Hepatocyte (in vitro differentiated cells): ENCODE data around the gene ALDOB.

ENCODE experiments used
- CTCF ChIP-seq: fragments of 200-600 bp; sonication (generic); IDR thresholded peaks from 2 replicates; pipeline ENCODE4 v1.5.1; 2016; ENCODE audit warnings: antibody characterized with exemption, mild to moderate bottlenecking; ENCODE audit not compliant: poor library complexity
- EZH2phosphoT487 ChIP-seq: fragments of 200-600 bp; sonication (generic); IDR thresholded peaks from one replicate; pipeline ENCODE4 v1.6.1; 2018; ENCODE audit warnings: antibody characterized with exemption, mild to moderate bottlenecking, low read depth, moderate library complexity; ENCODE audit not compliant: unreplicated experiment, severe bottlenecking

- TF ChIP-seq EZH2phosphoT487 (no peak), CTCF (no peak)
These were observed 7.8 kb upstream of the ALDOB start for GRCh38 chr9:101443364-101443771.
